Thoracic aorta (tissue), 2 donors: ENCODE results near the gene RNF144A. TPM values are rescaled to one million over a fixed set of nuclear protein-coding genes. Genes with fewer than 3 reads are reported as not detected.
"Not testable (repeated sequence)": the region's sequence is repeated elsewhere in the genome, so short reads cannot be mapped to it uniquely, and the experiment has no call there.

Experiments used
- ATAC-seq: fragments of 150-250 bp; one replicate; pipeline ENCODE4 v1.8.0; 2017; ENCODE audit warnings: low read depth; ENCODE audit not compliant: insufficient number of reproducible peaks, low FRiP score
- DNase-seq: peaks from one replicate; pipeline ENCODE4 v3.0.0-alpha.2; 2020; ENCODE audit warnings: low spot score
- H3K27ac ChIP-seq, 2 donors: fragments of 200-600 bp; sonication (generic); 1 replicate in 1 of 2; 2 replicates in 1 of 2; pipeline ENCODE4 v1.5.1; 2016; ENCODE audit warnings: mild to moderate bottlenecking in 2 of 2, moderate library complexity in 2 of 2
- H3K27me3 ChIP-seq: fragments of 200-600 bp; sonication (generic); replicated peaks from 2 replicates; pipeline ENCODE4 v1.6.0; 2016; ENCODE audit warnings: mild to moderate bottlenecking; ENCODE audit not compliant: insufficient read depth
- H3K36me3 ChIP-seq: fragments of 200-600 bp; sonication (generic); one replicate; pipeline ENCODE4 v1.5.1; 2016
- H3K4me1 ChIP-seq, 2 donors: fragments of 200-600 bp; sonication (generic); 1 replicate in 1 of 2; 2 replicates in 1 of 2; pipeline versions ENCODE4 v1.5.1 to v1.6.0; 2016; ENCODE audit warnings: low read depth in 2 of 2, mild to moderate bottlenecking in 1 of 2; ENCODE audit not compliant: control insufficient read depth in 1 of 2
- H3K4me3 ChIP-seq: fragments of 200-600 bp; sonication (generic); 2 replicates; pipeline ENCODE4 v1.5.1; 2016; ENCODE audit warnings: mild to moderate bottlenecking
- H3K9me3 ChIP-seq: fragments of 200-600 bp; sonication (generic); 2 replicates; pipeline ENCODE4 v1.5.1; 2016
- total RNA-seq, 2 donors: library from RNA; depleted of rRNA; stranded (reverse); fragments of >200 nt; gene quantifications; one replicate each; pipeline versions ENCODE4 v1.1.0 to v1.2.3, GENCODE V29; 2016
- TF ChIP-seq, protein P1 (sequence below): fragments of 200-600 bp; sonication (generic); IDR thresholded peaks from one replicate; pipeline ENCODE4 v1.5.1; 2019; ENCODE audit warnings: antibody characterized with exemption

The RNF144A gene
- total RNA-seq, 2 donors from 2014 or later: 3.4 to 6.2 TPM

DNA sequence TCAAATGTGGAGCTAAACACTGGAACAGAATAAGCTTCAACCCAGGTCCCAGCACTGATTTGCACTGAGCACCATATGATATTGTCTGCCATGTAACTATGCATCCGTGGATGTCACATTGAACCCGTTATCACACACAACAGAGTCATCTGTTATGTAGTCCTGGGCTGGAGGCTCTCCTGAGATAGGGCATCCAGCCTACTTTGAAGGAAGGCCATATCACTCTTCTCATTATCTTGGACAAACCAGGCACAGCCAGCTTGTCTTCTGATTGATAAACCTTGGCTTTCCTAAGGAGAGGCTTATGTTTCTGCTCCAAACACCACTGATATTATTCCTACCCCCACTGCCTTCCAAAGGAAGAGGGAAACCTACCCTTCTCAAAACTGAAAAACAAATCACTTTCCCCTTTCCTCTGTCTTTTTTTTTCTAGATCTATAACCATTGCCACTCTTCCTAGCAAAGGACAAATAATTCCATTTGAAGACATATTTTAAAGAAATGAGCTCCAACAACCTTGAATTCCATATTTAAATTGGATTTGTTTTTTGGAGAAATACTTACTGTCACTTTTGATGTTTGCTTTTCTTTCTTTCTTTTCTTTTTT is 23.2 kb upstream of the RNF144A start:
- Histone ChIP-seq H3K27me3 (no peaks in the 10 kb centered on the region), H3K4me3 (no peak overlapping the region), H3K4me1 (no peaks in the 10 kb centered on the region), H3K36me3 (no peaks in the 10 kb centered on the region), H3K27ac (no peak overlapping the region), H3K9me3 (no peaks in the 10 kb centered on the region)
- ATAC-seq (no peak), DNase-seq (no peak)
- TF ChIP-seq, protein P1, sequence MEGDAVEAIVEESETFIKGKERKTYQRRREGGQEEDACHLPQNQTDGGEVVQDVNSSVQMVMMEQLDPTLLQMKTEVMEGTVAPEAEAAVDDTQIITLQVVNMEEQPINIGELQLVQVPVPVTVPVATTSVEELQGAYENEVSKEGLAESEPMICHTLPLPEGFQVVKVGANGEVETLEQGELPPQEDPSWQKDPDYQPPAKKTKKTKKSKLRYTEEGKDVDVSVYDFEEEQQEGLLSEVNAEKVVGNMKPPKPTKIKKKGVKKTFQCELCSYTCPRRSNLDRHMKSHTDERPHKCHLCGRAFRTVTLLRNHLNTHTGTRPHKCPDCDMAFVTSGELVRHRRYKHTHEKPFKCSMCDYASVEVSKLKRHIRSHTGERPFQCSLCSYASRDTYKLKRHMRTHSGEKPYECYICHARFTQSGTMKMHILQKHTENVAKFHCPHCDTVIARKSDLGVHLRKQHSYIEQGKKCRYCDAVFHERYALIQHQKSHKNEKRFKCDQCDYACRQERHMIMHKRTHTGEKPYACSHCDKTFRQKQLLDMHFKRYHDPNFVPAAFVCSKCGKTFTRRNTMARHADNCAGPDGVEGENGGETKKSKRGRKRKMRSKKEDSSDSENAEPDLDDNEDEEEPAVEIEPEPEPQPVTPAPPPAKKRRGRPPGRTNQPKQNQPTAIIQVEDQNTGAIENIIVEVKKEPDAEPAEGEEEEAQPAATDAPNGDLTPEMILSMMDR: no peak

DNA sequence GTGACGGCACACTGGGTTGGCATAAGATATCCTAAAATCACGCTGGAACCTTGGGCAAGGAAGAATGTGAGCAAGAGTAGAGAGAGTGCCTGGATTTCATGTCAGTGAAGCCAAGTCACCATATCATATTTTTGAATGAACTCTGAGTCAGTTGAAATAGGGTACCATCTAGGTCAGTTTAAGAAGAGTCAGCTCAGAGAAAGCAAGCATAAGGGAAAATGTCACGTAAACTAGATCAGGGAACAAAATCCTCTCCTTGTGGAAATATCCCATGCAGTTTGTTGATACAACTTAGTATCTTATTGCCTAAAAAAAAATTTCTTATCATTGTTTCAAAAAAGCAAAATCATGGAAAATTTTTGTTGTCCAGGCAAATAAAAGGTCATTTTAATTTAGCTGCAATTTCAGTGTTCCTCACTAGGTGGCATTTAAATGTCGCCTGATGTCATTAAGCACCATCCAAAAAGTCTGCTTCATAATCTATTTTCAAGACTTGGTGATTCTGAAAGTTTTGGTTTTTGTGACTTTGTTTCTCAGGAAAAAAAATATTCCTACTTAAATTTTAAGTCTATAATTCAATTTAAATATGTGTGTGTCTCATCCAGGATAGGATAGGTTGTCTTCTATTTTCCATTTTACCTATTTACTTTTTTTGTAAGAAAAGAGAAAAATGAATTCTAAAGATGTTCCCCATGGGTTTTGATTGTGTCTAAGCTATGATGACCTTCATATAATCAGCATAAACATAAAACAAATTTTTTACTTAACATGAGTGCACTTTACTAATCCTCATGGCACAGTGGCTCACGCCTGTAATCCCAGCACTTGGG is 20.1 kb upstream of the RNF144A start:
- no peaks in the 10 kb centered on the region for H3K27me3 ChIP-seq
- TF ChIP-seq, protein P1: peak; percentile 62
- H3K4me1 ChIP-seq: no peaks in the 10 kb centered on the region
- H3K4me3 ChIP-seq: no peak overlapping the region
- no peaks in the 10 kb centered on the region for H3K36me3 ChIP-seq
- DNase-seq (no peak), ATAC-seq (no peak)
- no peaks in the 10 kb centered on the region for H3K9me3 ChIP-seq
- H3K27ac ChIP-seq: no peak overlapping the region

DNA sequence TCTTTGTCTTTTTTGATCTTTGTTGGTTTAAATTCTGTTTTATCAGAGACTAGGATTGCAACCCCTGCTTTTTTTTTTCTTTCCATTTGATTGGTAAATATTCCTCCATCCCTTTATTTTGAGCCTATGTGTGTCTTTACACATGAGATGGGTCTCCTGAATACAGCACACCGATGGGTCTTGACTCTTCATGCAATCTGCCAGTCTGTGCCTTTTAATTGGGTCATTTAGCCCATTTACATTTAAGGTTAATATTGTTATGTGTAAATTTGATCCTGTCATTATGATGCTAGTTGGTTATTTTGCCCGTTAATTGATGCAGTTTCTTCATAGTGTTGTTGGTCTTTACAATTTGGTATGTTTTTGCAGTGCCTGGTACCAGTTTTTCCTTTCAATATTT is 14.6 kb upstream of the RNF144A start:
- DNase-seq, ATAC-seq, H3K27me3 ChIP-seq, H3K9me3 ChIP-seq, H3K4me1 ChIP-seq, H3K27ac ChIP-seq, H3K4me3 ChIP-seq, H3K36me3 ChIP-seq: not testable (repeated sequence)

DNA sequence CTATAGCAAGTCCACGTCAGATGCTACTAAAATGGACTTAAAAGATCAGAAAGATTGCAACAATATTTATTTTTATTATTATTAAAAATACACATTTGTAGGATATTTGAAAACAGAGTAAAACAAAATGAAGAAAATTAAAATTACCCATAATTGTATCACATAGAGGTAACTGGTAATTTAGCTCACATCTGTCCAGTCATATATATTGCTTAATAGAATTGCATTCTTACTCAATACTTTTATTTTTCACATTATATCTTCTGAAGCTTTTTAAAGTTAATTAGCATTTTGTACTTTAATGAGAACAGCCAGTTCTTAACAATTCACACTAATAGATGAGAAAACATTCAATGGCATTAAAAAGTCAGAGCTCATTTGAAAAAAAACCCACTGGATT is 11.5 kb upstream of the RNF144A start:
- Histone ChIP-seq H3K27me3 (no peaks in the 10 kb centered on the region), H3K4me1 (no peaks in the 10 kb centered on the region), H3K27ac (no peak overlapping the region), H3K9me3 (no peaks in the 10 kb centered on the region), H3K4me3 (no peak overlapping the region), H3K36me3 (no peaks in the 10 kb centered on the region)
- DNase-seq (no peak), ATAC-seq (no peak)
- TF ChIP-seq, protein P1: no peak

DNA sequence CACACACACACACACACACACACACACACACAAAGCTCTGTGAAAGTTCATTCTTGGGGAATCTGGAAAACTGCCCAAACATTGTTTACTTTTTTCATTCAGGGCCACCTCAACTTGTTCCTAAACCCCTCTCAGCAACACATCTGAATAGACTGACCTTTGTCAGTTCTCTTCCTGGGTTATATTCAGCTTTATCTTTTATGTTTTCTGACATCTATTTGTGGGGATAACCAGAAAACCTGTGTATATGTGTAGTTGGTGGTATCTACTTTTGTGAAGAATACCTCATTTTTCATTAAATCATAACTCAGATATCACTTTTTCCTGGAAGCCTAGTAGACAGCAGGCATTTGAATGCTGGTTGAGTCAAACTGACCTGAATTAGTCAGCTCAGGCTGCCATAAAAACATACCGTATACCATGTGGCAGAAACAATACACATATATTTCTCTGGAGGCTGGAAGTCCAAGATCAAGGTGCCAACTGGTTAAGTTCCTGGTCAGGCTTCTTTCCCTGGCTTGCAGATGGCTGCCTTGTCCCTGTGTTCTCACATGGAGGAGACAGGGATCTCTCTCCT is 11.0 kb upstream of the RNF144A start:
- H3K4me1 ChIP-seq: no peaks in the 10 kb centered on the region
- H3K27ac ChIP-seq: no peak overlapping the region
- no peak for ATAC-seq
- no peaks in the 10 kb centered on the region for H3K27me3 ChIP-seq
- no peaks in the 10 kb centered on the region for H3K9me3 ChIP-seq
- TF ChIP-seq, protein P1: no peak
- no peak overlapping the region for H3K4me3 ChIP-seq
- no peak for DNase-seq
- no peaks in the 10 kb centered on the region for H3K36me3 ChIP-seq
